Dendritic cell treated with granulocyte-macrophage colony-stimulating factor and Interleukin-4, amounts not matched to agents 40 ng/mL and 50 ng/mL, for 4 days (primary cell): ENCODE data around the gene CUEDC2.

ENCODE experiments used
- H3K27ac Mint-ChIP-seq: one replicate; pipeline ENCODE4 v1.8.0; 2022; ENCODE audit warnings: mild to moderate bottlenecking, mixed read lengths
- H3K27me3 Mint-ChIP-seq: one replicate; pipeline ENCODE4 v1.8.0; 2022; ENCODE audit warnings: mild to moderate bottlenecking, mixed read lengths
- H3K36me3 Mint-ChIP-seq: one replicate; pipeline ENCODE4 v1.8.0; 2022; ENCODE audit warnings: low read depth, mixed read lengths
- H3K4me1 Mint-ChIP-seq: one replicate; pipeline ENCODE4 v1.8.0; 2022; ENCODE audit warnings: low read depth, mixed read lengths
- H3K4me3 Mint-ChIP-seq: one replicate; pipeline ENCODE4 v1.8.0; 2022; ENCODE audit warnings: mild to moderate bottlenecking, moderate library complexity, mixed read lengths
- H3K9me3 Mint-ChIP-seq: one replicate; pipeline ENCODE4 v1.8.0; 2022; ENCODE audit warnings: mixed read lengths
- intact Hi-C: fragments of 100-400 bp; cut with micrococcal nuclease; formaldehyde crosslinking; loops from one replicate; pipeline ENCODE4 v1.15.0; 2022

Gene CUEDC2

DNA sequence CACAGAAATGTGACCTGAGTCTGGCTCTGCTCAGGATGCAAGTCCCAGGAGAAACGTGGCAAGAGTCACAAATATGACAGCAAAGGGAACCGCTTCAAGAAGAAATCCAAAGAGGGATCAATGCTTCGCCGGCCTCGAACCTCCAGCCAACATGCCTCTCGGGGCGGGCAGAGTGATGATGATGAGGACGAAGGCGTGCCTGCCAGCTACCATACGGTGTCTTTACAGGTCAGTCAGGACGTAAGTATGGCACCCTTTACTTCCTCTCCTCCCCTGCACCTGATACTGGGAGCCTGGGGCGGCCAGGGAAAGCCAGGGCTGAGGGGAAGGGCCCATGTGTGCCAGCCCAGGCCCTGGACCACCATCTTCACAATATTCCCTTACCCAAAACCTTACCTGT lies 55.5 kb downstream of the CUEDC2 start:
- H3K27me3 Mint-ChIP-seq, result no peaks in the 10 kb centered on the region
- peaks cover 97% of the 10 kb centered on the region for H3K36me3 Mint-ChIP-seq
- no peak overlapping the region for H3K27ac Mint-ChIP-seq
- no peak overlapping the region for H3K4me3 Mint-ChIP-seq
- H3K9me3 Mint-ChIP-seq, result no peaks in the 10 kb centered on the region
- intact Hi-C loops, result no loop called here
- H3K4me1 Mint-ChIP-seq, result no peaks in the 10 kb centered on the region

DNA sequence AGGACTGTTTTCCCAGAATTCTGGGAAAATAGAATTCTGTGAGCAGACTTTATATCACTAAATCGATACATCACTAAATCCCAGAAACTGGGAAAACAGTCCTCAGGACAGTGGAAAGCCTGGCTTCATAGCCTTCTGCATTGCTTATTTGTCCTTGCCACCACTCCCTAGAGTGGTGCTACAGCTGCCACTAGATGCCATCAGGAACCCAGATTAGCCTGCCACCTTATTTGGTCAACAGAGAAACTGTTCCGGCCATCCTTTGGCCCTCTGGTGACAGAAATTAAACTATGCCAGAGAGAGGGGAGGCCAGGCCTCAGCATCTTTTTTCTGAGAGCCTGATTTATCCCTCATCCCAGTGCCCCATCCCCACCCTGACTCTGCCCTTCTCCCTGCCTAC lies 56.5 kb downstream of the CUEDC2 start:
- H3K4me1 Mint-ChIP-seq, result no peaks in the 10 kb centered on the region
- intact Hi-C loops, result no loop called here
- no peaks in the 10 kb centered on the region for H3K27me3 Mint-ChIP-seq
- peaks cover 97% of the 10 kb centered on the region for H3K36me3 Mint-ChIP-seq
- H3K4me3 Mint-ChIP-seq, result no peak overlapping the region
- no peaks in the 10 kb centered on the region for H3K9me3 Mint-ChIP-seq
- H3K27ac Mint-ChIP-seq, result no peak overlapping the region

DNA sequence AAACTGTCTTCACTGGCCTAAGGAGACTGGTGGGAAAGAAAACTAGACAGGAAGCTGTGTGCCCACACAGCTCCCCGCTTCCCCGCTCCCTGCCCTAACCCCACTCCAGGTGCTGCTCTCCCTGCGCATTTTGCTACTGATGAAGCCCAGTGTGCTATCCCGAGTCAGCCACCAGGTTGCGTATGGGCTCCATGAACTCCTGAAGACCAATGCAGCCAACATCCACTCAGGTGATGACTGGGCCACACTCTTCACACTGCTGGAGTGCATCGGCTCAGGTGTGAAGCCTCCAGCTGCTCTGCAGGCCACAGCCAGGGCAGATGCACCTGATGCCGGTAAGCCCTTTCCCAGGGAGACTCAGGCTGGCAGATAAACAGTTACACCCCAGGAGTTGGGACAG lies 57.1 kb downstream of the CUEDC2 start:
- peaks cover 97% of the 10 kb centered on the region for H3K36me3 Mint-ChIP-seq
- H3K27me3 Mint-ChIP-seq, result no peaks in the 10 kb centered on the region
- intact Hi-C loops, result no loop called here
- no peak overlapping the region for H3K27ac Mint-ChIP-seq
- no peaks in the 10 kb centered on the region for H3K9me3 Mint-ChIP-seq
- no peak overlapping the region for H3K4me3 Mint-ChIP-seq
- no peaks in the 10 kb centered on the region for H3K4me1 Mint-ChIP-seq
